ENCODE data around the gene SERPINB6. TPM values are rescaled to one million over a fixed set of nuclear protein-coding genes. Genes with fewer than 3 reads are reported as not detected.

SERPINB6 gene
- total and polyA plus RNA-seq, 2 of the 4 experiments (the other 2 are of a cell fraction): 37.1 to 91.1 TPM

GRCh38 chr6:2948228-2949025 lies 22.9 kb downstream of the SERPINB6 start:
- H3K9ac ChIP-seq (ENCODE audit: low read depth, low read length): no peak overlapping the region
- POLR2A ChIA-PET (ENCODE audit: unreplicated experiment): no interaction called here
- dilution Hi-C loops (cut with HindIII; ENCODE audit: low sequenced_read_pairs, unreplicated experiment): no loop called here

More at GRCh38 chr6:2948228-2949025, 22.9 kb downstream of the SERPINB6 start:
- H3K9me1 ChIP-seq (ENCODE audit: insufficient read depth, low read length): peaks cover 6% of the 10 kb centered on the region; the same call in 1 of the 2 replicates
- H2AFZ ChIP-seq (replicated peaks; ENCODE audit: low read length, poor library complexity): no peak overlapping the region
- DNase-seq (no peak), ATAC-seq (ENCODE audit: low read depth) (no peak)
- no peak overlapping the region for H4K8ac ChIP-seq (ENCODE audit: low read depth in 2 of 2, low read length in 2 of 2)
- peaks cover 35% of the 10 kb centered on the region for H3K36me3 ChIP-seq (ENCODE audit: control insufficient read depth, insufficient read depth, low read length)
- H2BK20ac ChIP-seq (ENCODE audit: low read depth, low read length): no peak overlapping the region
- intact Hi-C loops (cut with micrococcal nuclease) (no loop called here), in situ Hi-C loops (cut with MboI; ENCODE audit: low sequenced_read_pairs) (no loop called here)
- H4K5ac ChIP-seq (ENCODE audit: low read depth, low read length): no peak overlapping the region
- H3K4ac ChIP-seq (ENCODE audit: low read depth, low read length): no peak overlapping the region
- no peak overlapping the region for H4K91ac ChIP-seq (ENCODE audit: insufficient read depth, low read depth, low read length)
- no peak overlapping the region for H3K18ac ChIP-seq (ENCODE audit: low read depth, low read length)
- no peak overlapping the region for H2AK5ac ChIP-seq (ENCODE audit: low read depth, low read length)
- H3K27me3 ChIP-seq (ENCODE audit: control insufficient read depth, insufficient read depth, low read length): no peaks in the 10 kb centered on the region
- TF ChIP-seq RFX5 (IDR thresholded peaks at IDR 0.05; ENCODE audit: low read depth, low read length) (no peak), RCOR1 (IDR thresholded peaks at IDR 0.05; ENCODE audit: insufficient replicate concordance, low read length) (no peak), CEBPB (IDR thresholded peaks at IDR 0.05; ENCODE audit: low read depth, low read length) (no peak), FOS (IDR thresholded peaks at IDR 0.05; ENCODE audit: low read depth, low read length) (no peak), SMC3 (IDR thresholded peaks at IDR 0.05; ENCODE audit: low read depth, low read length) (no peak), CHD1 (IDR thresholded peaks at IDR 0.05; ENCODE audit: low read depth, low read length) (no peak), POLR2A (IDR thresholded peaks at IDR 0.05; ENCODE audit: low read depth, low read length) (no peak), ELK1 (IDR thresholded peaks at IDR 0.05; ENCODE audit: borderline replicate concordance, low read depth, low read length) (no peak), NFE2L2 (IDR thresholded peaks at IDR 0.05; ENCODE audit: low read depth, low read length) (no peak), BHLHE40 (IDR thresholded peaks at IDR 0.05; ENCODE audit: low read depth, low read length) (no peak), RAD21 (IDR thresholded peaks at IDR 0.05; ENCODE audit: low read length) (no peak)
- TF ChIP-seq, protein P1, sequence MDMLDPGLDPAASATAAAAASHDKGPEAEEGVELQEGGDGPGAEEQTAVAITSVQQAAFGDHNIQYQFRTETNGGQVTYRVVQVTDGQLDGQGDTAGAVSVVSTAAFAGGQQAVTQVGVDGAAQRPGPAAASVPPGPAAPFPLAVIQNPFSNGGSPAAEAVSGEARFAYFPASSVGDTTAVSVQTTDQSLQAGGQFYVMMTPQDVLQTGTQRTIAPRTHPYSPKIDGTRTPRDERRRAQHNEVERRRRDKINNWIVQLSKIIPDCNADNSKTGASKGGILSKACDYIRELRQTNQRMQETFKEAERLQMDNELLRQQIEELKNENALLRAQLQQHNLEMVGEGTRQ (IDR thresholded peaks at IDR 0.05; ENCODE audit: low read depth, low read length): no peak
- TF ChIP-seq, protein P2, sequence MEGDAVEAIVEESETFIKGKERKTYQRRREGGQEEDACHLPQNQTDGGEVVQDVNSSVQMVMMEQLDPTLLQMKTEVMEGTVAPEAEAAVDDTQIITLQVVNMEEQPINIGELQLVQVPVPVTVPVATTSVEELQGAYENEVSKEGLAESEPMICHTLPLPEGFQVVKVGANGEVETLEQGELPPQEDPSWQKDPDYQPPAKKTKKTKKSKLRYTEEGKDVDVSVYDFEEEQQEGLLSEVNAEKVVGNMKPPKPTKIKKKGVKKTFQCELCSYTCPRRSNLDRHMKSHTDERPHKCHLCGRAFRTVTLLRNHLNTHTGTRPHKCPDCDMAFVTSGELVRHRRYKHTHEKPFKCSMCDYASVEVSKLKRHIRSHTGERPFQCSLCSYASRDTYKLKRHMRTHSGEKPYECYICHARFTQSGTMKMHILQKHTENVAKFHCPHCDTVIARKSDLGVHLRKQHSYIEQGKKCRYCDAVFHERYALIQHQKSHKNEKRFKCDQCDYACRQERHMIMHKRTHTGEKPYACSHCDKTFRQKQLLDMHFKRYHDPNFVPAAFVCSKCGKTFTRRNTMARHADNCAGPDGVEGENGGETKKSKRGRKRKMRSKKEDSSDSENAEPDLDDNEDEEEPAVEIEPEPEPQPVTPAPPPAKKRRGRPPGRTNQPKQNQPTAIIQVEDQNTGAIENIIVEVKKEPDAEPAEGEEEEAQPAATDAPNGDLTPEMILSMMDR (conservative IDR thresholded peaks at IDR 0.05; ENCODE audit: low read depth, low read length): no peak
- no peak overlapping the region for H3K27ac ChIP-seq (ENCODE audit: insufficient read depth, low read length)
- H3K56ac ChIP-seq (ENCODE audit: extremely low read depth, insufficient read depth, low read length): no peak overlapping the region
- no peak overlapping the region for H2BK15ac ChIP-seq (ENCODE audit: low read depth, low read length)
- no peak overlapping the region for H2BK5ac ChIP-seq (ENCODE audit: low read depth, low read length, poor library complexity, severe bottlenecking)
- no peak overlapping the region for H2BK120ac ChIP-seq (ENCODE audit: low read depth, low read length)
- H3K4me2 ChIP-seq (ENCODE audit: low read depth, low read length): no peak overlapping the region
- TSS peak; percentile 98 for BruUV-seq (replicated peaks)
- H3K9me3 ChIP-seq (ENCODE audit: control insufficient read depth, insufficient read depth, low read length): no peaks in the 10 kb centered on the region
- no peak overlapping the region for H3K23ac ChIP-seq (ENCODE audit: low read depth, low read length)
- no peak overlapping the region for H3K4me3 ChIP-seq (ENCODE audit: insufficient read depth, low read depth, low read length)
- no peaks in the 10 kb centered on the region for H4K20me1 ChIP-seq (ENCODE audit: insufficient read depth, low read length)
- peaks cover 9 to 28% of the 10 kb centered on the region in 2 experiments; a peak in 3 of 4 replicates for H3K79me1 ChIP-seq (ENCODE audit: low read depth in 1 of 2, low read length in 2 of 2)
- WGBS, 2 experiments (ENCODE audit: extremely low coverage in 2 of 2, insufficient read length in 1 of 2): 92% methylated on average over 17 of the region's 30 CpGs; no CpG with 5 or more reads in 1 of the 2 experiments
- H3K14ac ChIP-seq (replicated peaks; ENCODE audit: low read depth, low read length): no peak overlapping the region
- H2AK9ac ChIP-seq (replicated peaks; ENCODE audit: low read depth, low read length, poor library complexity): no peak overlapping the region
- peaks cover 2% of the 10 kb centered on the region; the same call in 1 of the 2 replicates for H3K4me1 ChIP-seq (ENCODE audit: control insufficient read depth, insufficient read depth, low read length)
- CTCF ChIA-PET: no interaction called here
